RKO (cell line): ENCODE data around the gene HOXB4.

Experiments
- DNase-seq: peaks from one replicate; pipeline ENCODE4 v3.0.0-alpha.2; 2016; ENCODE audit warnings: low spot score

The HOXB4 gene

GRCh38 chr17:48601539-48602425 is 23.6 kb upstream of the HOXB4 start:
- DNase-seq, result no peak

GRCh38 chr17:48601207-48601538 is 23.0 kb upstream of the HOXB4 start:
- no peak for DNase-seq

- no peak for DNase-seq
Observed at GRCh38 chr17:48600244-48601098, 22.3 kb upstream of the HOXB4 start.

GRCh38 chr17:48599354-48599753 is 21.2 kb upstream of the HOXB4 start:
- no peak for DNase-seq

- no peak for DNase-seq
Observed at GRCh38 chr17:48598736-48599135, 20.6 kb upstream of the HOXB4 start.

- DNase-seq, result peak; percentile 78
Observed at GRCh38 chr17:48597778-48598631, 19.9 kb upstream of the HOXB4 start.

GRCh38 chr17:48597528-48597777 is 19.3 kb upstream of the HOXB4 start:
- no peak for DNase-seq

GRCh38 chr17:48596735-48597527 is 18.8 kb upstream of the HOXB4 start:
- DNase-seq, result peak; percentile 36

GRCh38 chr17:48596000-48596734 is 18.0 kb upstream of the HOXB4 start:
- no peak for DNase-seq

GRCh38 chr17:48595278-48595999 is 17.3 kb upstream of the HOXB4 start:
- DNase-seq, result no peak

GRCh38 chr17:48594538-48595277 is 16.6 kb upstream of the HOXB4 start:
- no peak for DNase-seq

GRCh38 chr17:48593840-48594537 is 15.8 kb upstream of the HOXB4 start:
- DNase-seq, result peak; percentile 52

- DNase-seq, result no peak
Observed at GRCh38 chr17:48593126-48593829, 15.1 kb upstream of the HOXB4 start, which contains the start of gene HOXB5. TSS of gene HOXB5 (minus strand) at chr17:48593779. CDS start at chr17:48593682, 97 bp downstream.

GRCh38 chr17:48592577-48592976 is 14.4 kb upstream of the HOXB4 start:
- DNase-seq, result no peak

GRCh38 chr17:48592057-48592514 is 13.9 kb upstream of the HOXB4 start:
- no peak for DNase-seq

GRCh38 chr17:48591255-48592056 is 13.3 kb upstream of the HOXB4 start:
- no peak for DNase-seq

- DNase-seq, result no peak
Observed at GRCh38 chr17:48590607-48591161, 12.5 kb upstream of the HOXB4 start.
